Spinal cord (tissue), 10 donors: Measurements from ENCODE around the gene ZBTB48. TPM values are rescaled to one million over a fixed set of nuclear protein-coding genes. Genes with fewer than 3 reads are reported as not detected.

ENCODE experiments used
- DNase-seq, 6 donors: peaks; one replicate each; pipeline versions ENCODE4 v3.0.0 to v3.0.0-alpha.2; 2013 to 2015; ENCODE audit warnings: low spot score in 6 of 6, low read depth in 4 of 6
- H3K27ac ChIP-seq: one replicate; pipeline ENCODE4 v1.5.1; 2013; ENCODE audit warnings: low read depth, low read length, control low read depth
- H3K27me3 ChIP-seq: one replicate; pipeline ENCODE4 v1.6.1; 2013; ENCODE audit warnings: low read length; ENCODE audit not compliant: control insufficient read depth, insufficient read depth
- H3K36me3 ChIP-seq: one replicate; pipeline ENCODE4 v1.6.1; 2013; ENCODE audit warnings: low read length; ENCODE audit not compliant: control insufficient read depth, insufficient read depth
- H3K4me1 ChIP-seq: one replicate; pipeline ENCODE4 v1.6.1; 2013; ENCODE audit warnings: low read length; ENCODE audit not compliant: control insufficient read depth, insufficient read depth
- H3K4me3 ChIP-seq: one replicate; pipeline ENCODE4 v1.5.1; 2013; ENCODE audit warnings: low read depth, low read length, control low read depth
- H3K9me3 ChIP-seq: one replicate; pipeline ENCODE4 v1.6.1; 2013; ENCODE audit warnings: low read length; ENCODE audit not compliant: control insufficient read depth, insufficient read depth
- WGBS: methylation state at CpG from one replicate; pipeline ENCODE4 v1.1.5; 2013; ENCODE audit warnings: missing lambda C conversion rate; ENCODE audit not compliant: insufficient coverage; 5-methylcytosine and 5-hydroxymethylcytosine counted together
- polyA plus RNA-seq, 2 donors: library from polyadenylated mRNA; unstranded; fragments of 120-200 nt; gene quantifications; one replicate each; pipeline ENCODE4 v1.2.1, GENCODE V29; 2013; ENCODE audit not compliant: insufficient read length in 2 of 2
- total RNA-seq, 2 donors: library from RNA; depleted of rRNA in 1 of 2; stranded (reverse); fragments of 120-200 nt in 1 of 2; fragments of >200 nt in 1 of 2; gene quantifications; one replicate each; pipeline versions ENCODE4 v1.2.3 to v1.2.4, GENCODE V29; 2013 to 2014
- donor health status: healthy.

ZBTB48 gene
- total and polyA plus RNA-seq, 4 donors, result 9.1 to 39.7 (median 32.7) TPM

DNA sequence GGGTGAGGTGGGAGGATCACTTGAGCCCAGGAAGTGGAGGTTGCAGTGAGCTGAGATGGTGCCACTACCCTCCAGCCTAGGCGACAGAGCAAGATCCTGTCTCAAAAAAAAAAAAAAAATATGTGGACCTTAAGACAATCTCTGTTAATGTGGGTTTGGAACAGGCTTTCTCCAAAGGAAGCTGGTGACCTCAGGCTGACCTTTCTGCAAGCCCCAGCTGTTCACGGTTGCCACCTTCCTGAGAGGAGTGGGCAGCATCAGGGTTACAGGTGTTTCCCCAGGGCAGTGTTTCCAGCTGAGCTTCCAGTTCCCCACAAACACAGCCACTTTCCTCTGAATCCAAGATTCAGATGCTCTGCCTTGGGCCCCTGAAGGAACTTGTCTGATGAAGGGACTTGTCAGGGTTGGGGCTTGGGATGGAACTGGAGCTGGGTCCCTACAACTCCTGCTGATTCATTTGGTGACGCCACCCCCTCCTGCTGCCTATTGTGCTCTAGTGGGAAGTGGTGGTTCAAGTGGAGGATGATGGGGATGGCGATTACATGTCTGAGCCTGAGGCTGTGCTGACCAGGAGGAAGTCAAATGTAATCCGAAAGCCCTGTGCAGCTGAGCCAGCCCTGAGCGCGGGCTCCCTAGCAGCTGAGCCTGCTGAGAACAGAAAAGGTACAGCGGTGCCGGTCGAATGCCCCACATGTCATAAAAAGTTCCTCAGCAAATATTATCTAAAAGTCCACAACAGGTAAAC lies 1.9 kb downstream of the ZBTB48 start:
- DNase-seq, result no peak
- Histone ChIP-seq H3K4me3 (no peak overlapping the region), H3K9me3 (no peaks in the 10 kb centered on the region), H3K4me1 (peaks cover 47% of the 10 kb centered on the region), H3K27ac (no peak overlapping the region), H3K27me3 (no peaks in the 10 kb centered on the region), H3K36me3 (peaks cover 48% of the 10 kb centered on the region)
- 88% methylated on average over 9 of the region's 10 CpGs for WGBS

DNA sequence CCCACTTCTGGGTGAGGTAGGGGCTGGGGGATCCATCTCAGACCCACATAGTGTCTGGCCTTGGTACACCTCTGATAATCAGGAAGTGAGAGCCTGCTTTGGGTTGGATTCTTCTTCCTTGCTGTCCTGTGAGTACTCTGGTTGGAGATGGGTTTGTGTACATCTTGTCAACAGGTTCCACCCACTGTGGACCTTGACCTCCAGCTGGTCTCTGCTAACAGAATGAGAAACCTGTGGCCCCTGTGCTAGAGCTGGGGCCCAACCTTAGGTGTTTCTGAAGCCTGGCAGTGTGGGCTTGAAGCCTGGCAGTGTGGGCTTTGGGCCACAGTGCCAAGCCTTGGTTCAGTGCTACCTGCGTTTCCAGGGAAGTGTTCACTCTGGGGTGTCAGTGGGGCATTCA lies 2.6 kb downstream of the ZBTB48 start:
- Histone ChIP-seq H3K27me3 (no peaks in the 10 kb centered on the region), H3K4me1 (peaks cover 54% of the 10 kb centered on the region), H3K36me3 (peaks cover 54% of the 10 kb centered on the region), H3K9me3 (no peaks in the 10 kb centered on the region), H3K27ac (no peak overlapping the region), H3K4me3 (no peak overlapping the region)
- 83% methylated on average over 1 of the region's 1 CpG for WGBS
- DNase-seq, result no peak

DNA sequence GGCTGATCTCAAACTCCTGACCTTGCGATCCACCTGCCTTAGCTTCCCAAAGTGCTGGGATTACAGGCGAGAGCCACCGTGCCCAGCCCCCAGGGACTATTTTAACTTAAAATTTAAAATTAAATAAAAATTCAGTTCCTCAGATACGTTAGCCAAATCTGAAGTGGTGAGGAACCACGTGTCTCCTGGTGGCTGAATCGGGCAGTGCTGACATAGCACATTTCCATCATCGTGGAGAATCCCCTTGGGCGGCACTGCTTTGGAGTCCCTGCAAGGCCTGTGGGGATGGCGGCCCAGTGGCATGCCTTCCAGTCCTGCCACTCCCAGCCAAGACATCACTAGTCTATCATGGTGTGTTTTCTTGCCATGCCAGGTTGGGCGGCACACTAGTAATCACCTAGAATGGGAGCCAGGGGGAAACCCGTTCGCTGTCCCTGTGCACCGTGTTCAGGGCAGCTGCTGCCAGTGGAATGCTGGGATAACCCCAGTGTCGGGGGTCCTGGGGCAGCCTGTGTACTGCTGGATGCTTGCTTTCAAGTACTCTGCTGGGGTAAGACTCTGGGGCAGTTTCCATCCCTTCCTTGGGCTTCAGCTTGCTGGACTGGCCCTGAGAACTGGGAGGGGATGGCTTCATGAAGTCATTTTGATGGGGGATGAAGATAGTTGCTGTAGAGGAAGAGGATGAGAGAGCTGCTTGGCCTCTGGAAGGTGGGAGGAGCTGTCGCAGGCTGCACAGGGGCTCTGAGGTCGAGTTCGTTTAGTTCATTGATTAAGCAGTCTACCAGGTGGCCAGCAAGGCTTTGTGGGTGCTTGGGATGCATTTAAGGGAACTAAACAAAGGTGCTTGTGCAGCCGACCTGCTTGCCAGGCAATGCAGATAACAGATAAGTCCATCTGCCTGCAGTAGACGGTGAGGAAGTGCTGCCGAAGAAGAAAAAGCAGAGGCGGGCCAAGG lies 4.6 kb downstream of the ZBTB48 start:
- 91% methylated on average over 17 of the region's 21 CpGs for WGBS
- Histone ChIP-seq H3K27me3 (no peaks in the 10 kb centered on the region), H3K27ac (no peak overlapping the region), H3K4me1 (peaks cover 47% of the 10 kb centered on the region), H3K36me3 (peaks cover 75% of the 10 kb centered on the region), H3K4me3 (no peak overlapping the region), H3K9me3 (no peaks in the 10 kb centered on the region)
- DNase-seq, result no peak

DNA sequence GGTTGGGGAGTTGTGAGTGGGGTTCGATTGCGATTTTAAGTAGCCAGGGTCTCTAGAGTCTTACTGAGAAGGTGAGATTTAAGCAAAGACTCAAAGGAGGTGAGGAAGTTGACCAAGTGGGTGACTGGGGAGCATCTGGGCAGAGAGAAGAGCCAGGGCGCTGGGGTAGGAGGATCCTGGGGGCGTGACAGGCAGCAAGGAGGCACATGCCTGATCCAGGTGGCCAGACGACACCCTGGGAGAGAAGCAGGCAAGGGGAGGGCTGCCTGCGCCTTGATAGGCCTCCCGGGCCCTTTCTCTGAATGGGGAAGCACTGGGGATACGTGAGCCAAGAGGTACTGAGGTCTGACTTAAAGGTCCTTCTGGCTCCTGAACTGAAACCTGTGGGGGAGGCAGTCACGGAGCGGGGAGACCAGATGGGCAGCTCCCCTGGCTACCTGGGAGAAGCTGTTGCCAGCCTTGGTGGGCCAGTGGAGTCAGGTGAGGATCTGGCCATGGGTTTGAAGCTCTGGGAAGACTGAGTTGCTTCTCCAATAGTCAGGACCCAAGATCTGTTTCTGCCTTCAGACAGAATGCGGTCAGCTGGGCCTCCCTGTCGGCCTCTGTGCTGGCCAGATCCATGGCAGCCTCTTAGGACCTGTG lies 5.4 kb downstream of the ZBTB48 start:
- Histone ChIP-seq H3K36me3 (peaks cover 82% of the 10 kb centered on the region), H3K27ac (no peak overlapping the region), H3K9me3 (no peaks in the 10 kb centered on the region), H3K27me3 (no peaks in the 10 kb centered on the region), H3K4me3 (no peak overlapping the region), H3K4me1 (peaks cover 43% of the 10 kb centered on the region)
- no peak for DNase-seq
- 87% methylated on average over 12 of the region's 12 CpGs for WGBS

DNA sequence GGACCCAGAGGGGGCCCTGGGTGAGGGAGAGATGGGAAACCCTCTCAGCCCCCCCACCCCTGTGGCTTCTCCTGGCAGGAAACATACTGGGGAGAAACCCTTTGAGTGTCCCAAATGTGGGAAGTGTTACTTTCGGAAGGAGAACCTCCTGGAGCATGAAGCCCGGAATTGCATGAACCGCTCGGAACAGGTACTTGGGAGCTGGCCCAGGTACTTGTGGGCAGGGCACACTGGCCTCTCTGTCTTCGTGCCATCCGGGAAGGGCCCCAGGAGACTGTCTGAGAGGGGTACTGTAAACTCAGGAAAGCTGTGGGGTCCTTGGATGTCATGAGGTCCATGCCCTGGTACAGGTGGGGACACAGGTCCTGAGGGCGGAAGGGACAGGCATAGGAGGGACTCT lies 6.0 kb downstream of the ZBTB48 start:
- WGBS, result 94% methylated on average over 6 of the region's 7 CpGs
- Histone ChIP-seq H3K27ac (no peak overlapping the region), H3K4me1 (peaks cover 36% of the 10 kb centered on the region), H3K4me3 (no peak overlapping the region), H3K9me3 (no peaks in the 10 kb centered on the region), H3K36me3 (peaks cover 81% of the 10 kb centered on the region), H3K27me3 (no peaks in the 10 kb centered on the region)
- DNase-seq, result no peak

DNA sequence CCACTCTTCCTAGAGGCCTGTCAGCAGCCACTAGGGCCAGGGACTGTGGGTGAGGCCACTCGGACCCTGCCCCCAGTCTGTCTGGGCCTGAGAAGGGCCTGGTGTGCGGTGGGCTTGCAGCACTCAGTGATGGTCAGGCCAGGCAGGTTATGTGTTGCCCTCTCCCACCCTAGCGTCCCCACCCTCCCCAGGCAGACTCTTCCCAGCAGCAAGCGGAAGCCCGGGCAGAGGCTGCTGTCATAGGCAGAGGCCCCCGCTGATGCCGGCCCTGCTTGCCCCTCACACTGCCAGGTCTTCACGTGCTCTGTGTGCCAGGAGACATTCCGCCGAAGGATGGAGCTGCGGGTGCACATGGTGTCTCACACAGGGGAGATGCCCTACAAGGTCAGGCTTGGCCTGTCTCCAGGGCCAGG lies 6.6 kb downstream of the ZBTB48 start:
- Histone ChIP-seq H3K27ac (no peak overlapping the region), H3K27me3 (no peaks in the 10 kb centered on the region), H3K9me3 (no peaks in the 10 kb centered on the region), H3K4me1 (peaks cover 32% of the 10 kb centered on the region), H3K36me3 (peaks cover 82% of the 10 kb centered on the region), H3K4me3 (no peak overlapping the region)
- no peak for DNase-seq
- 87% methylated on average over 11 of the region's 11 CpGs for WGBS

DNA sequence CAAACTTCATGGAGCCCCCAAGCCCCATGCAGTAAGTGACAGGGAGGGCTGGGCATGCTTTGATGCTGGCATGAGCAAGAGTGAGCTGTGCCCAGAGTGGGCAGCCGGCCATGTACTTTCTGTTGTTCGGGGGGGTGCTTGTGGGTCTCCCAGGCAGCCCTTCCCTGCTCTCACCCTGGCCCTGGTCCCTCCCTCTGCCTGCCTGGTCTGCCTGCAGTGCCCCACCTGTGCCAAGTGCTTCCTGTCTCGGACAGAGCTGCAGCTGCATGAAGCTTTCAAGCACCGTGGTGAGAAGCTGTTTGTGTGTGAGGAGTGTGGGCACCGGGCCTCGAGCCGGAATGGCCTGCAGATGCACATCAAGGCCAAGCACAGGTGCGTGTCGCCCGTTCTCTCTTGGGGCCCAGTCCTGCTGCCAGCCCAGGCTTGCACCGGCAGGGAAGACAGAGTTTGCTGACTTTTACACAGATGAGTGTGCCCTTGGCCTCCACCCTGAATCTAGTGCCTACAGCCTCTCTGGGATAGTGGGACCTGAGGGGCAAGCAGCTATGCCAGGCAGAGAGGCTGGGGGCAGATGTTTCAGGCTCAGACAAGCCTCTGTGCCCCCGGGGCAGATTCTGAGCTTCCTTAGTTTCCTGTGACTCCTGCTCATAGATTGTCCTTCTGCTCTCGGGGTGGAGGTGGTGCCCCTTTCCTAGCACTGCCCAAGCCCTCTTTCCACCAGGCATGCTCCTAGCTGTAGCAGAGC lies 7.6 kb downstream of the ZBTB48 start:
- no peaks in the 10 kb centered on the region for H3K9me3 ChIP-seq
- peaks cover 27% of the 10 kb centered on the region for H3K4me1 ChIP-seq
- H3K36me3 ChIP-seq, result peaks cover 82% of the 10 kb centered on the region

DNA sequence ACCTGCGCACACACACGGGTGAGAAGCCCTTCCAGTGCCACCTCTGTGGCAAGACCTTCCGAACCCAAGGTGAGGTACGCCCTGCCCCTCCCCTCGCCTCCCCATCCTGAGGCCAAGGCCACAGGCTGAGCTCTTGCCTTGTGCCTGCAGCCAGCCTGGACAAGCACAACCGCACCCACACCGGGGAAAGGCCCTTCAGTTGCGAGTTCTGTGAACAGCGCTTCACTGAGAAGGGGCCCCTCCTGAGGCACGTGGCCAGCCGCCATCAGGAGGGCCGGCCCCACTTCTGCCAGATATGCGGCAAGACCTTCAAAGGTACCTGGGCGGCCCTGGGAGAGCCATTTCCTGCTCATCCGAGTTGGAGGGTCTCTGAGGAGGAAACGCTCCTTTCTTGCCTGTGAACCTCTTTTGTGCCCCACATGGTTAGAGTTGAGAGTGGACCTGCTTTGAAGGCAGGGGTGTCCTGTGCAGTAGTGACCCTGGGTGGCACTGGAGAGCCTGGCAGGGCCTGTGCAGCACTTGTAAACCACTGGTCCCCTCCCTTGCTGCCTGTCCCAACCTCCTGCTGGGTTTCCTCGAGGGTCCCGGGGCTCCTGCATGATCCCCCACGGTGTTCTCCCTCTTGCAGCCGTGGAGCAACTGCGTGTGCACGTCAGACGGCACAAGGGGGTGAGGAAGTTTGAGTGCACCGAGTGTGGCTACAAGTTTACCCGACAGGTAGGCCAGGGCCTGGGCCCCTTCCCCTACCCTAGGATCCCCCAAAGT lies 8.5 kb downstream of the ZBTB48 start:
- Histone ChIP-seq H3K36me3 (peaks cover 85% of the 10 kb centered on the region), H3K9me3 (no peaks in the 10 kb centered on the region), H3K4me3 (no peak overlapping the region), H3K4me1 (peaks cover 27% of the 10 kb centered on the region), H3K27me3 (no peaks in the 10 kb centered on the region), H3K27ac (no peak overlapping the region)
- WGBS, result 91% methylated on average over 21 of the region's 25 CpGs
- no peak for DNase-seq

More for the DNA sequence above, 7.6 kb downstream of the ZBTB48 start:
- Histone ChIP-seq H3K27ac (no peak overlapping the region), H3K27me3 (no peaks in the 10 kb centered on the region), H3K4me3 (no peak overlapping the region)
- DNase-seq, result peak in 4 of 6 donors; percentile 51 to 83 (median 60)
- 41% methylated on average over 13 of the region's 13 CpGs for WGBS
